ENCODE data around the gene SLC2A13. TPM values are rescaled to one million over a fixed set of nuclear protein-coding genes. Genes with fewer than 3 reads are reported as not detected.

The SLC2A13 gene
- total RNA-seq, 1 donor from 2014 or later: 5.2 TPM

DNA sequence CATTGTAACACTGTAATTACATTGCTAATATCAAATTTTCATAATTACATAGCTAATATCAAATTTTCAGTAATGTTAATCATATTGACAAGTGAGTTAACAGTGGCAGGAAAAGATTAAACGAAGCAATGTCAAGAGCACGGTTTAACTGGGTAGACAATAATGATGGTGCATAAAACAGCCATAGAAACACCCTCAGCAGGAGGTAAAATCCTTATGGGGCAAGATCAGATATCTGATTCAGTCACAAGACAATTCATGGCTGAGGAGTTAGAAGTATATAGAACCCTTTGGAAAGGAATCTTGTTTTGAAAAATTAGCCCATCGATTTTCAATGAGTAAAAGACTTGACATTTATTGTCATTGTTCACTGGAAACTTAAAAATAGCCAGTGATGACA lies 190.6 kb downstream of the SLC2A13 start:
- TF ChIP-seq CTCF (IDR thresholded peaks at IDR 0.05; ENCODE audit: partially characterized antibody, unreplicated experiment): no peak
- Mint-ChIP-seq H3K4me3 (ENCODE audit: unreplicated experiment) (no peak overlapping the region), H3K36me3 (ENCODE audit: unreplicated experiment) (no peaks in the 10 kb centered on the region), H3K27me3 (ENCODE audit: unreplicated experiment) (no peaks in the 10 kb centered on the region), H3K9me3 (ENCODE audit: unreplicated experiment) (no peaks in the 10 kb centered on the region), H3K4me1 (ENCODE audit: low read depth, unreplicated experiment) (no peaks in the 10 kb centered on the region), H3K27ac (ENCODE audit: unreplicated experiment) (no peak overlapping the region)
- no peak for DNase-seq

DNA sequence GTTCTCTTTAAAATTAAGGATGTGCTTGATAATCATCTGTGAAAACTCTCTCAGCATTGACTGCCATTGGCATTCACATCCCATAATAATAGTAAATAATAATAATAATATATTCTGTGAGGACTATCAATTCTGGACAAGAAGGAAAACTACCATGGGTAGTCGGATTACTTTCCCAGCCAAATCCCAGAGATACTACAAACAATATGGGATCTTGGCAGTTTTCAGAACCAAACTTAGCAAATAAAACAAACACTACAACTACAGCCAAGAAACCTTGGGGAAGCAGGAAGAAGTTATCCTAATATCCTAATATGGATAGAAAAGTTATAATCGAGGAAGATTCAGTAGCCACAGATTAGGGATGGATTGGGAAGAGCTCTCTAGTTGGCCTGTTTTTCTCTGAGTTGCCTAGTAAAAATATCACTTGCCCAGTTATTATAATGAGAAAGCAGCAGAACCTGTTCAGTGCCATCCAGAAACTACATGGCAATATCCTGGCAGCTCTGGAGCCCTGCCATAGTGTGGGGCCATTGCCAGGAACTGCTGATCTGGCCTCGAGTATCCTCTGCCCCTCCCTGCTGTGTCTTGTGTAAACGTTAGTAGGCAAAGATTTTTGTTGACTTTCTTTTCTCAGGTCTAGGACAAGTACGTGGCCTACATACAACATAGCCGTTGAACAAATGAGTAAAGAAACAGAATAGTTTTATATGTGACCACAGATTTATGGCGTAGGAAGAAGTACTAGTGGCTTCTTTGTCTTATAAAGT lies 193.5 kb downstream of the SLC2A13 start:
- Mint-ChIP-seq H3K27ac (ENCODE audit: unreplicated experiment) (no peak overlapping the region), H3K4me1 (ENCODE audit: low read depth, unreplicated experiment) (no peaks in the 10 kb centered on the region), H3K27me3 (ENCODE audit: unreplicated experiment) (no peaks in the 10 kb centered on the region), H3K4me3 (ENCODE audit: unreplicated experiment) (no peak overlapping the region), H3K9me3 (ENCODE audit: unreplicated experiment) (no peaks in the 10 kb centered on the region), H3K36me3 (ENCODE audit: unreplicated experiment) (no peaks in the 10 kb centered on the region)
- DNase-seq: no peak
- TF ChIP-seq CTCF (IDR thresholded peaks at IDR 0.05; ENCODE audit: partially characterized antibody, unreplicated experiment): no peak

- H3K4me3 Mint-ChIP-seq (ENCODE audit: unreplicated experiment): no peak overlapping the region
These were observed 199.6 kb downstream of the SLC2A13 start for GRCh38 chr12:39906237-39906636.

GRCh38 chr12:39905152-39905551 lies 200.7 kb downstream of the SLC2A13 start:
- DNase-seq: no peak
- Mint-ChIP-seq H3K4me1 (ENCODE audit: low read depth, unreplicated experiment) (peaks cover 9% of the 10 kb centered on the region), H3K9me3 (ENCODE audit: unreplicated experiment) (no peaks in the 10 kb centered on the region), H3K27ac (ENCODE audit: unreplicated experiment) (no peak overlapping the region), H3K36me3 (ENCODE audit: unreplicated experiment) (no peaks in the 10 kb centered on the region), H3K4me3 (ENCODE audit: unreplicated experiment) (no peak overlapping the region), H3K27me3 (ENCODE audit: unreplicated experiment) (no peaks in the 10 kb centered on the region)
- no peak for TF ChIP-seq CTCF (IDR thresholded peaks at IDR 0.05; ENCODE audit: partially characterized antibody, unreplicated experiment)

More at GRCh38 chr12:39906237-39906636, 199.6 kb downstream of the SLC2A13 start:
- peaks cover 9% of the 10 kb centered on the region for H3K4me1 Mint-ChIP-seq (ENCODE audit: low read depth, unreplicated experiment)
- no peak for DNase-seq
- no peaks in the 10 kb centered on the region for H3K27me3 Mint-ChIP-seq (ENCODE audit: unreplicated experiment)
- TF ChIP-seq CTCF (IDR thresholded peaks at IDR 0.05; ENCODE audit: partially characterized antibody, unreplicated experiment): no peak
- no peaks in the 10 kb centered on the region for H3K9me3 Mint-ChIP-seq (ENCODE audit: unreplicated experiment)
- H3K36me3 Mint-ChIP-seq (ENCODE audit: unreplicated experiment): no peaks in the 10 kb centered on the region
- H3K27ac Mint-ChIP-seq (ENCODE audit: unreplicated experiment): no peak overlapping the region

DNA sequence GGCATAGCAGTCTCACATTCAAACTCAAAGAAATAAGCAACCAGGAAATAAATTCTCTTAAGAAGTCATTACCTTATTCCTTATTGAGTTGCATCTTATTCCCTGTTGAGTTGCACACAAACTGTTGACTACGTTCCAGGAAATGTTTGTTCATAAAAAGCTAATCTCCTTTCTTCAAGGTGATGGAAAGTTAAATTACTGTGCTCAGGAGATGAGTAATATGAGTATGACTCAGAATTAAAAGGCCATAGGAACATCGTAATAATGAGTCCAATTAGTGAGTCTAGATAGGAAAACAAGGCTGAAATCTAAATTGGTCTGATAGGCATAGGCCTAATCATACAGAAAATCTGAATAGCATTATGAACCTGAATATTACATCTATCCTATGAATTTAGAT lies 203.1 kb downstream of the SLC2A13 start:
- no peaks in the 10 kb centered on the region for H3K27me3 Mint-ChIP-seq (ENCODE audit: unreplicated experiment)
- no peak for TF ChIP-seq CTCF (IDR thresholded peaks at IDR 0.05; ENCODE audit: partially characterized antibody, unreplicated experiment)
- no peak for DNase-seq

More for the DNA sequence above, 203.1 kb downstream of the SLC2A13 start:
- Mint-ChIP-seq H3K36me3 (ENCODE audit: unreplicated experiment) (no peaks in the 10 kb centered on the region), H3K4me3 (ENCODE audit: unreplicated experiment) (no peak overlapping the region), H3K9me3 (ENCODE audit: unreplicated experiment) (no peaks in the 10 kb centered on the region), H3K4me1 (ENCODE audit: low read depth, unreplicated experiment) (peaks cover 9% of the 10 kb centered on the region), H3K27ac (ENCODE audit: unreplicated experiment) (no peak overlapping the region)

Data from glutamatergic neuron (in vitro differentiated cells).